ENCODE data around the gene PMM2. TPM values are rescaled to one million over a fixed set of nuclear protein-coding genes. Genes with fewer than 3 reads are reported as not detected.

Gene PMM2
- total RNA-seq, 6 experiments from 2014 or later = 18.6 to 47.8 (median 39.0) TPM

GRCh38 chr16:8890549-8890921 is 92.9 kb downstream of the PMM2 start:
- no peak overlapping the region for H3K27ac ChIP-seq
- H3K36me3 ChIP-seq = peaks cover 12 to 50% (median 24%) of the 10 kb centered on the region in 4 donors
- intact Hi-C loops (cut with DNase I) = loop anchor here in 1 of 2 donors (10.0 kb wide), 1 partner anchor 114 kb away; no protein-coding TSS in a partner anchor
- H3K4me1 ChIP-seq = no peaks in the 10 kb centered on the region
- 95% methylated on average over 4 of the region's 5 CpGs for WGBS (ENCODE audit: insufficient coverage, low coverage, low lambda C conversion rate, missing lambda C conversion rate)
- TF ChIP-seq, protein P1, sequence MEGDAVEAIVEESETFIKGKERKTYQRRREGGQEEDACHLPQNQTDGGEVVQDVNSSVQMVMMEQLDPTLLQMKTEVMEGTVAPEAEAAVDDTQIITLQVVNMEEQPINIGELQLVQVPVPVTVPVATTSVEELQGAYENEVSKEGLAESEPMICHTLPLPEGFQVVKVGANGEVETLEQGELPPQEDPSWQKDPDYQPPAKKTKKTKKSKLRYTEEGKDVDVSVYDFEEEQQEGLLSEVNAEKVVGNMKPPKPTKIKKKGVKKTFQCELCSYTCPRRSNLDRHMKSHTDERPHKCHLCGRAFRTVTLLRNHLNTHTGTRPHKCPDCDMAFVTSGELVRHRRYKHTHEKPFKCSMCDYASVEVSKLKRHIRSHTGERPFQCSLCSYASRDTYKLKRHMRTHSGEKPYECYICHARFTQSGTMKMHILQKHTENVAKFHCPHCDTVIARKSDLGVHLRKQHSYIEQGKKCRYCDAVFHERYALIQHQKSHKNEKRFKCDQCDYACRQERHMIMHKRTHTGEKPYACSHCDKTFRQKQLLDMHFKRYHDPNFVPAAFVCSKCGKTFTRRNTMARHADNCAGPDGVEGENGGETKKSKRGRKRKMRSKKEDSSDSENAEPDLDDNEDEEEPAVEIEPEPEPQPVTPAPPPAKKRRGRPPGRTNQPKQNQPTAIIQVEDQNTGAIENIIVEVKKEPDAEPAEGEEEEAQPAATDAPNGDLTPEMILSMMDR (IDR thresholded peaks at IDR 0.05) = no peak
- TF ChIP-seq POLR2A (IDR thresholded peaks at IDR 0.05) = no peak
- no peak for ATAC-seq
- H3K9me3 ChIP-seq = no peaks in the 10 kb centered on the region
- no peaks in the 10 kb centered on the region for H3K27me3 ChIP-seq
- peak in 1 of 3 donors; percentile 16 for DNase-seq
- no peak overlapping the region for H3K4me3 ChIP-seq

- Histone ChIP-seq H3K27ac (no peak overlapping the region), H3K36me3 (peaks cover 21 to 66% (median 32%) of the 10 kb centered on the region in 4 donors), H3K9me3 (no peaks in the 10 kb centered on the region), H3K27me3 (no peaks in the 10 kb centered on the region), H3K4me1 (no peaks in the 10 kb centered on the region), H3K4me3 (no peak overlapping the region)
- ATAC-seq (no peak), DNase-seq (peak in 1 of 3 donors; percentile 42)
- intact Hi-C loops (cut with DNase I) = loop anchor here in 1 of 2 donors (10.0 kb wide), 1 partner anchor 113 kb away; no protein-coding TSS in a partner anchor
- TF ChIP-seq POLR2A (IDR thresholded peaks at IDR 0.05) = no peak
- TF ChIP-seq, protein P1 (IDR thresholded peaks at IDR 0.05) = no peak
- 93% methylated on average over 9 of the region's 16 CpGs for WGBS (ENCODE audit: insufficient coverage, low coverage, low lambda C conversion rate, missing lambda C conversion rate)
Measured at GRCh38 chr16:8892101-8892575, 94.5 kb downstream of the PMM2 start.

DNA sequence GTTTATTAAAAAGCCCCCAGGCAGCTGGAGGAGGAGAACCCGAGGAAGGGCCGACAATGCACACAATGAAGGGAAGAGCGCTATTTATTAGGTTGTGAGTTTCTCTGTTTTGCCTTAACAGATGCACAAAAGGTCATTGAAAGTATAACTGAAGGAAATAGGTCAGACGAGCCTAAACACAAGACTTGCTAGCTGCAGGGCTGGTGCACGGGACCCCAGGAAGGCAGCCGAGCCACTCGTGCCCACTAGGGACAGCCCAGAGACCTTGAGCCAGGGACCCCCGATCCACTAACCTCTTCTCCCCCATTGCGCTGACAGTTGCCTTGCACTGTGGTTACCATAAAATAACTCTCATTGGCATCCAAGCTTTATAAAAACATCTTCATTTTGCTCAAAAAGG is 95.8 kb downstream of the PMM2 start:
- no peak for TF ChIP-seq POLR2A (IDR thresholded peaks at IDR 0.05)
- TF ChIP-seq, protein P1 (IDR thresholded peaks at IDR 0.05) = no peak
- intact Hi-C loops (cut with DNase I) = loop anchor here in 1 of 2 donors (10.0 kb wide), 1 partner anchor 111 kb away; no protein-coding TSS in a partner anchor
- H3K4me3 ChIP-seq = no peak overlapping the region
- H3K27me3 ChIP-seq = no peaks in the 10 kb centered on the region
- H3K36me3 ChIP-seq = peaks cover 21 to 77% (median 38%) of the 10 kb centered on the region in 4 donors
- ATAC-seq (no peak), DNase-seq (peak in 1 of 3 donors; percentile 20)
- 78% methylated on average over 3 of the region's 9 CpGs for WGBS (ENCODE audit: insufficient coverage, low coverage, low lambda C conversion rate, missing lambda C conversion rate)
- H3K9me3 ChIP-seq = no peaks in the 10 kb centered on the region
- H3K27ac ChIP-seq = no peak overlapping the region
- no peaks in the 10 kb centered on the region for H3K4me1 ChIP-seq

DNA sequence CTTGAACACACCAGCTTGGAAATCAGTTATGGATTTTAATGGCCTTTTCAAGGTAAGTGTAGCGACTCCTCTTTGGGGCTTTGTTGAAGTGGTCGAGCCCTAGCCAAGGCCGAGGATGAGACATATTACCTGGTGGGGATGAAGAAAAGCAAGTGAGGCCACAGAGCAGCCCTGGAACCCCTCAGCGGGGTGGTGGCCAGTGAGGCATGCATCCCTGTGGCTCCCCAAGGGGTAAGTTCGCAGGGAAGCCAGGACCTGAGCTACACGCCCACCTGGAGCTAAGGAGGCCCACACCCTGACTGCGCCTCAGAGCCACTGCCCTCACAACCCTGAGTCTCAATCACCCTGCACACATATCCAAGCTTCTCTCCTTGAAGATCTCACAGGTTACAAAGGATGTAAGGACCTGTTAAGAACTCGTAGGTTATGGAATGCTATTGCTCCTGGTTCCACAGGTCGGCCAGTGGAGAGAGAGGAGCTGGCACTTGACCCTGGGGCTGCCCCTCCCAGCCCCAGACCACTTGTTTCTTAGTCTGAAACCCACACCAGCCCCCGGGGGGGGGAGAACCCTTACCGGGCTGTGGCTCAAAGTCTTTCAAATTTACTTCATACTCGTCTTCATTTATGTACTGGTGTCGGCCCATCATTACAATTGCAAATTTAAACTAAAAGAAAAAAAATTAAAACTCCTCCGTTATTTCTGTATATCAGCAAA is 96.5 kb downstream of the PMM2 start:
- peak in 1 of 3 donors; percentile 27 for DNase-seq
- 97% methylated on average over 6 of the region's 14 CpGs for WGBS (ENCODE audit: insufficient coverage, low coverage, low lambda C conversion rate, missing lambda C conversion rate)
- no peaks in the 10 kb centered on the region for H3K9me3 ChIP-seq
- peaks cover 22 to 84% (median 42%) of the 10 kb centered on the region in 4 donors for H3K36me3 ChIP-seq
- H3K4me3 ChIP-seq = no peak overlapping the region
- no peaks in the 10 kb centered on the region for H3K4me1 ChIP-seq
- ATAC-seq = no peak
- H3K27me3 ChIP-seq = no peaks in the 10 kb centered on the region
- no peak for TF ChIP-seq POLR2A (IDR thresholded peaks at IDR 0.05)
- TF ChIP-seq, protein P1 (IDR thresholded peaks at IDR 0.05) = no peak
- intact Hi-C loops (cut with DNase I) = loop anchor here in 1 of 2 donors (10.0 kb wide), 1 partner anchor 111 kb away; no protein-coding TSS in a partner anchor
- no peak overlapping the region for H3K27ac ChIP-seq
